Naive thymus-derived CD4-positive, alpha-beta T cell (primary cell): ENCODE measurements around the gene PCNX2. TPM values are rescaled to one million over a fixed set of nuclear protein-coding genes. Genes with fewer than 3 reads are reported as not detected.

Experiments
- ATAC-seq: fragments of 150-1000 bp; cut with Tn5 transposase; 2 replicates; pipeline ENCODE4 v1.10.0; 2021; ENCODE audit warnings: mild to moderate bottlenecking, moderate library complexity
- CTCF ChIA-PET: fragments of 350-600 bp; sonication (Branson Sonifier 250); formaldehyde crosslinking; loops from one replicate; lab custom pipeline; 2021; ENCODE audit warnings: antibody characterized with exemption; lab: Charles Lee
- POLR2A ChIA-PET: fragments of 350-600 bp; sonication (Branson Sonifier 250); formaldehyde crosslinking; loops from one replicate; lab custom pipeline; 2021; ENCODE audit warnings: antibody characterized with exemption, inconsistent platforms; lab: Charles Lee
- DNase-seq, 9 donors: peaks; one replicate each; pipeline versions ENCODE4 v3.0.0 to v3.0.0-alpha.2; 2020 to 2022; ENCODE audit warnings: mixed read lengths in 1 of 9
- H3K27ac ChIP-seq: one replicate; pipeline ENCODE4 v1.7.0; 2013; ENCODE audit warnings: mild to moderate bottlenecking, low read depth, low read length, moderate library complexity
- H3K27me3 ChIP-seq, 2 donors: one replicate each; pipeline ENCODE4 v1.7.0; 2013; ENCODE audit warnings: low read length in 2 of 2, mild to moderate bottlenecking in 2 of 2, moderate library complexity in 2 of 2; ENCODE audit not compliant: control insufficient read depth in 2 of 2, insufficient read depth in 2 of 2
- H3K36me3 ChIP-seq, 3 experiments: 1 replicate in 2 of 3; 2 replicates in 1 of 3; pipeline ENCODE4 v1.7.0; 2013; ENCODE audit warnings: low read length in 3 of 3, mild to moderate bottlenecking in 3 of 3, moderate library complexity in 1 of 3; ENCODE audit not compliant: insufficient read depth in 3 of 3, control insufficient read depth in 2 of 3
- H3K4me1 ChIP-seq, 2 donors: one replicate each; pipeline ENCODE4 v1.7.0; 2013; ENCODE audit warnings: low read length in 2 of 2, mild to moderate bottlenecking in 2 of 2, moderate library complexity in 1 of 2; ENCODE audit not compliant: control insufficient read depth in 2 of 2, insufficient read depth in 2 of 2
- H3K4me3 ChIP-seq: 2 replicates; pipeline ENCODE4 v1.7.0; 2013; ENCODE audit warnings: mild to moderate bottlenecking, low read length
- H3K9me3 ChIP-seq, 3 experiments: 1 replicate in 2 of 3; 2 replicates in 1 of 3; pipeline ENCODE4 v1.7.0; 2013; ENCODE audit warnings: low read length in 3 of 3; ENCODE audit not compliant: control insufficient read depth in 2 of 3
- H3K27ac Mint-ChIP-seq, 9 donors: one replicate each; pipeline ENCODE4 v1.8.0; 2020 to 2022; ENCODE audit warnings: mixed read lengths in 9 of 9, mild to moderate bottlenecking in 8 of 9, moderate library complexity in 5 of 9, inconsistent platforms in 2 of 9
- H3K27me3 Mint-ChIP-seq, 5 donors: one replicate each; pipeline ENCODE4 v1.8.0; 2021 to 2022; ENCODE audit warnings: mixed read lengths in 5 of 5, mild to moderate bottlenecking in 1 of 5
- H3K36me3 Mint-ChIP-seq, 5 donors: one replicate each; pipeline ENCODE4 v1.8.0; 2020 to 2022; ENCODE audit warnings: mixed read lengths in 5 of 5, mild to moderate bottlenecking in 3 of 5, inconsistent platforms in 1 of 5
- H3K4me1 Mint-ChIP-seq, 7 donors: one replicate each; pipeline ENCODE4 v1.8.0; 2020 to 2022; ENCODE audit warnings: mixed read lengths in 7 of 7, mild to moderate bottlenecking in 3 of 7, inconsistent platforms in 1 of 7
- H3K4me3 Mint-ChIP-seq, 10 donors: one replicate each; pipeline ENCODE4 v1.8.0; 2020 to 2022; ENCODE audit warnings: mild to moderate bottlenecking in 10 of 10, mixed read lengths in 10 of 10, moderate library complexity in 6 of 10, inconsistent platforms in 2 of 10
- H3K9me3 Mint-ChIP-seq, 11 donors: one replicate each; pipeline ENCODE4 v1.8.0; 2020 to 2022; ENCODE audit warnings: mixed read lengths in 11 of 11, mild to moderate bottlenecking in 4 of 11, inconsistent platforms in 1 of 11, moderate library complexity in 1 of 11
- intact Hi-C, 2 donors: fragments of 100-400 bp; cut with micrococcal nuclease; formaldehyde crosslinking; loops; one replicate each; pipeline ENCODE4 v1.15.1; 2023
- polyA plus RNA-seq, 2 donors: library from polyadenylated mRNA; unstranded; fragments of 300-500 nt; fragmentation: Illumina TruSeq; gene quantifications; one replicate each; pipeline ENCODE4 v1.2.3, GENCODE V29; 2021
- total RNA-seq, 6 experiments: library from RNA in 5 of 6; stranded (reverse) in 5 of 6; gene quantifications; 1 replicate in 5 of 6; 2 replicates in 1 of 6; pipeline ENCODE4 v1.2.3 and lab custom pipeline; 2021 to 2026

The PCNX2 gene
- total and polyA plus RNA-seq, 7 experiments from 2014 or later, result 4.1 to 61.8 (median 45.1) TPM

DNA sequence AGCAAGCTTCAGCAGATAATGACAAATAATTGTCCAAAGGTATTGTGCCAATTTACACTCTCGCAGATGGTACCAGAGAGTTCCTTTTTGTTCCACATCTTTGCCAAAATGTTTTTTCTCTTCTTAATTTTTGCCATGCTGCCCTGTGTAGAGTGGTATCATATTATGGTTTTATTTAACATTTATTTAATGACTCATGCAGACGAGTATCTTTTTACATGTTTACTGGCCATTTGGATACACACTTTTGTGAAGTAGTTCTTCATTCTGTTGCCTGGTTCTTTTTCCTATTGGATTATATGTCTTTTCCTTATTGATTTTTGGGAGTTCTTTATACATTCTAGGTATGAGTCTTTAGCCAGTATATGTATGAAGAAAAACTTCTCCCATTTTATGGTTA, 151.1 kb downstream of the PCNX2 start:
- Histone ChIP-seq H3K9me3 (no peaks in the 10 kb centered on the region), H3K4me1 (no peaks in the 10 kb centered on the region), H3K4me3 (no peak overlapping the region), H3K36me3 (peaks cover 0 to 2% (median 0%) of the 10 kb centered on the region in 3 experiments), H3K27me3 (no peaks in the 10 kb centered on the region), H3K27ac (no peak overlapping the region)
- no peak for DNase-seq
- H3K9me3 Mint-ChIP-seq, result no peaks in the 10 kb centered on the region
- intact Hi-C loops, result no loop called here
- peaks cover 0 to 1% (median 0%) of the 10 kb centered on the region in 7 donors for H3K4me1 Mint-ChIP-seq
- H3K27ac Mint-ChIP-seq, result no peak overlapping the region
- peaks cover 0 to 31% (median 24%) of the 10 kb centered on the region in 5 donors for H3K36me3 Mint-ChIP-seq
- ChIA-PET POLR2A (no interaction called here), CTCF (no interaction called here)
- no peak overlapping the region for H3K4me3 Mint-ChIP-seq
- H3K27me3 Mint-ChIP-seq, result no peaks in the 10 kb centered on the region
- no peak for ATAC-seq

DNA sequence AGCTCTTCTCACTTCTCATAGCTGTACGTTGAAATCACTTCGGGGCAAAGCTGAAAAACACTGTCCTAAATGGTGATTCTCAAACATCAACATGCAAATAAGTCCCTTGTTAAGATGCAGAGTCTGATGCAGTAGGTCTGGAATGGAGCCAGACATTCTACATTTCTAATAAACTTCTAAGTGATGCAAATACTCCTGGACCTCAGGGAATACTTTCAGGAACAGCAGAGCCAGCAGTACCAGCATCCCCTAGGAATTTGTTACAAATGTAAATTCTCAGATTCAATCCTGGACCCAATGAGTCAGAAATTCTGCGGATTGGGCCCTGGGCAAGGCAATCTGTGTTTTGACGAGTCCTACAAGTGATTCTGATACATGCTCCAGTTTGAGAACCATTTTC, 152.3 kb downstream of the PCNX2 start:
- CTCF ChIA-PET, result no interaction called here
- no peaks in the 10 kb centered on the region for H3K27me3 ChIP-seq
- no peak overlapping the region for H3K27ac Mint-ChIP-seq

DNA sequence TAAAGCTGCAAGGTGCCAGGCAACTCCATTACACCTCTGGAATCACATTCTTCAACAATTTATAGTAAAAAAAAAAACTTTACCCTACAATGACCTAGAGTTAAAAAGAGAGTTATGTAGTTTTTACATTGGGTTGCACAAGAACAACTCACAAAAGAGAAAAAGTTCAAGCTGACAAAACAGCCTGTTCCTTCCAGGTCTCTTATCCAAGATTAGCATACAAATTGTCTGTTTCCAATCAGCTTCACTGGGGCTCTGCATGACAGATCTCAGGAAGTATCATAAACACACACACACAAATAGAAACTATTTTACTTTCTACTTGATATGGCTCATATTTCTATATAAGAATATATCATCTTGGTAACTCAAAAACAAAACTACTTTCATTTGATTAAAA, 154.6 kb downstream of the PCNX2 start:
- no peaks in the 10 kb centered on the region for H3K27me3 ChIP-seq
- no peaks in the 10 kb centered on the region for H3K9me3 ChIP-seq
- Mint-ChIP-seq H3K36me3 (peaks cover 0 to 33% (median 21%) of the 10 kb centered on the region in 5 donors), H3K9me3 (no peaks in the 10 kb centered on the region), H3K4me1 (peaks cover 0 to 1% (median 0%) of the 10 kb centered on the region in 7 donors), H3K4me3 (no peak overlapping the region), H3K27me3 (no peaks in the 10 kb centered on the region), H3K27ac (no peak overlapping the region)
- H3K4me1 ChIP-seq, result no peaks in the 10 kb centered on the region
- POLR2A ChIA-PET, result no interaction called here
- H3K4me3 ChIP-seq, result no peak overlapping the region
- H3K36me3 ChIP-seq, result peaks cover 0 to 15% (median 0%) of the 10 kb centered on the region in 3 experiments
- no peak overlapping the region for H3K27ac ChIP-seq
- CTCF ChIA-PET, result no interaction called here
- DNase-seq, result no peak
- intact Hi-C loops, result no loop called here
- ATAC-seq, result no peak

More for the DNA sequence above, 152.3 kb downstream of the PCNX2 start:
- POLR2A ChIA-PET, result no interaction called here
- no peaks in the 10 kb centered on the region for H3K27me3 Mint-ChIP-seq
- ATAC-seq (no peak), DNase-seq (no peak)
- intact Hi-C loops, result no loop called here
- H3K4me3 Mint-ChIP-seq, result no peak overlapping the region
- no peaks in the 10 kb centered on the region for H3K9me3 ChIP-seq
- H3K36me3 ChIP-seq, result peaks cover 0 to 11% (median 0%) of the 10 kb centered on the region in 3 experiments
- peaks cover 0 to 1% (median 0%) of the 10 kb centered on the region in 7 donors for H3K4me1 Mint-ChIP-seq
- no peaks in the 10 kb centered on the region for H3K9me3 Mint-ChIP-seq
- H3K36me3 Mint-ChIP-seq, result peaks cover 0 to 34% (median 25%) of the 10 kb centered on the region in 5 donors
- H3K4me1 ChIP-seq, result no peaks in the 10 kb centered on the region
- no peak overlapping the region for H3K4me3 ChIP-seq
- no peak overlapping the region for H3K27ac ChIP-seq

DNA sequence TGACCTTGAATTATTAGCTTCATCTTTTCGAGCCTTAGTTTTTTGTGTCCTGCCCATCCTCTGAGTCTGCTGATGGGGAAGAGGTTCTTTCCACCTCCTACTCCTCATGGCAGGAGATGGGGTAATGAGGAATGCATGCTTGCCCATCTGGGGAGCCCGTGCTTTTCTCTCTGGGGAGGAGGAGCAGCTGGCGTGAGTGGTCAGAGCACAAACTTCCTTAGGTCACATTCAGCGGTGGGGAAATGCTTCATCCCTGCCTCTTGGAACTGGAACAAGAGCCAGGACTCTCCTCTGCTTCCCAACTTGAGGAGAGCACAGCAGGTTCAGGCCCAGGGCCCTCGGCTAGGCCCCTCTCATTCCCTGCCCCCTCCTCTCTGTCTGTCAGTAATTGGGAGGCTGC, 155.0 kb downstream of the PCNX2 start:
- intact Hi-C loops, result no loop called here
- H3K27me3 ChIP-seq, result no peaks in the 10 kb centered on the region
- Mint-ChIP-seq H3K27me3 (no peaks in the 10 kb centered on the region), H3K9me3 (no peaks in the 10 kb centered on the region), H3K36me3 (peaks cover 0 to 36% (median 21%) of the 10 kb centered on the region in 5 donors), H3K27ac (no peak overlapping the region), H3K4me3 (no peak overlapping the region), H3K4me1 (peaks cover 0 to 1% (median 0%) of the 10 kb centered on the region in 7 donors)
- ChIA-PET CTCF (no interaction called here), POLR2A (no interaction called here)
- H3K36me3 ChIP-seq, result peaks cover 0 to 15% (median 0%) of the 10 kb centered on the region in 3 experiments
- no peak overlapping the region for H3K27ac ChIP-seq
- H3K9me3 ChIP-seq, result no peaks in the 10 kb centered on the region
- DNase-seq (no peak), ATAC-seq (no peak)
- H3K4me1 ChIP-seq, result no peaks in the 10 kb centered on the region
- no peak overlapping the region for H3K4me3 ChIP-seq

- POLR2A ChIA-PET, result no interaction called here
Observed at GRCh38 chr1:233138788-233139585, 156.5 kb downstream of the PCNX2 start.

DNA sequence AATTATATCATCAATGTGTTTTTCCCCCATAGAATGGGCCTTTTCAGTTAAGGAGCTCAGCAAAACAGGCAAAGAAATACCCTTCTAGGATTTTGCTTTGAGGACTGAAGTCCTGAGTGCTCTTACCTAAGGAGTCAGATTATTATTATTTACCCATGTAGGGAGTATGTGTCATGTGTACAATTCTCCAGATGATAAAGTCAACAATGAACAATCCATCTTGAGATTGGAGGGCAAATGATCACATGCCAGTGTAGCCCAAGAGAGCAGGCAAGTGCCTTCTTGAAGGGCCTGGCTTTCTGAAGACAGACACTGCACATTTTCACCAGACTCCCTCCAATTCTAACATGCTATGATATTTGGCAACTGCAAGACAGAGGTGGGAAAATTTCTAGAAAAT, 159.7 kb downstream of the PCNX2 start:
- POLR2A ChIA-PET, result no interaction called here
- H3K9me3 Mint-ChIP-seq, result no peaks in the 10 kb centered on the region
- peaks cover 0 to 25% (median 8%) of the 10 kb centered on the region in 3 experiments for H3K36me3 ChIP-seq
- no peaks in the 10 kb centered on the region for H3K4me1 ChIP-seq
- H3K4me3 Mint-ChIP-seq, result no peak overlapping the region
- ATAC-seq (no peak), DNase-seq (no peak)
- no peaks in the 10 kb centered on the region for H3K27me3 Mint-ChIP-seq
- intact Hi-C loops, result no loop called here
- H3K4me3 ChIP-seq, result no peak overlapping the region
- no peak overlapping the region for H3K27ac ChIP-seq
- peaks cover 0 to 4% (median 0%) of the 10 kb centered on the region in 7 donors for H3K4me1 Mint-ChIP-seq
- no peaks in the 10 kb centered on the region for H3K27me3 ChIP-seq
- H3K9me3 ChIP-seq, result no peaks in the 10 kb centered on the region
- CTCF ChIA-PET, result no interaction called here
- no peak overlapping the region for H3K27ac Mint-ChIP-seq
- peaks cover 5 to 54% (median 43%) of the 10 kb centered on the region in 5 donors for H3K36me3 Mint-ChIP-seq

More at GRCh38 chr1:233138788-233139585, 156.5 kb downstream of the PCNX2 start:
- Mint-ChIP-seq H3K4me1 (peaks cover 0 to 3% (median 0%) of the 10 kb centered on the region in 7 donors), H3K27me3 (no peaks in the 10 kb centered on the region), H3K9me3 (no peaks in the 10 kb centered on the region), H3K4me3 (no peak overlapping the region), H3K36me3 (peaks cover 5 to 39% (median 30%) of the 10 kb centered on the region in 5 donors), H3K27ac (no peak overlapping the region)
- CTCF ChIA-PET, result no interaction called here
- intact Hi-C loops, result no loop called here
- H3K27me3 ChIP-seq, result no peaks in the 10 kb centered on the region
- DNase-seq (no peak), ATAC-seq (no peak)
- H3K4me1 ChIP-seq, result no peaks in the 10 kb centered on the region
- H3K9me3 ChIP-seq, result no peaks in the 10 kb centered on the region
- no peak overlapping the region for H3K4me3 ChIP-seq
- no peak overlapping the region for H3K27ac ChIP-seq
- H3K36me3 ChIP-seq, result peaks cover 0 to 15% (median 0%) of the 10 kb centered on the region in 3 experiments
